Endothelial cell of umbilical vein (primary cell): ENCODE results near the gene NF2.

Source experiments
- EZH2 ChIP-seq: IDR thresholded peaks from 2 replicates; pipeline ENCODE4 v1.6.1; 2012; ENCODE audit warnings: borderline replicate concordance, low read depth, mild to moderate bottlenecking, moderate library complexity, low read length, inconsistent platforms; ENCODE audit not compliant: severe bottlenecking
- FOS ChIP-seq: IDR thresholded peaks from 2 replicates; pipeline ENCODE4 v1.6.1; 2011; ENCODE audit warnings: mild to moderate bottlenecking, low read length, moderate library complexity, borderline replicate concordance; ENCODE audit not compliant: insufficient read depth
- GATA2 ChIP-seq: IDR thresholded peaks from 2 replicates; pipeline ENCODE4 v1.7.0; 2011; ENCODE audit warnings: low read depth, mild to moderate bottlenecking, moderate library complexity, mixed read lengths, low read length; ENCODE audit not compliant: insufficient read length, insufficient read depth
- JUN ChIP-seq: IDR thresholded peaks from 2 replicates; pipeline ENCODE4 v1.6.1; 2011; ENCODE audit warnings: borderline replicate concordance, low read depth; ENCODE audit not compliant: insufficient read length, insufficient read depth
- MYC ChIP-seq: IDR thresholded peaks from one replicate; pipeline ENCODE4 v1.6.1; 2011; ENCODE audit warnings: mild to moderate bottlenecking, low read depth, low read length
- POLR2A ChIP-seq: IDR thresholded peaks from 2 replicates; pipeline ENCODE4 v1.6.1; 2012; ENCODE audit warnings: low read depth, mild to moderate bottlenecking, control low read depth, low read length
- POLR2AphosphoS5 ChIP-seq: IDR thresholded peaks from 2 replicates; pipeline ENCODE4 v1.6.1; 2012; ENCODE audit warnings: low read depth, mild to moderate bottlenecking, control low read depth, low read length, moderate library complexity; ENCODE audit not compliant: insufficient read depth
- TF ChIP-seq, protein P1 (sequence below): IDR thresholded peaks from 2 replicates; pipeline ENCODE4 v1.6.1; 2011; ENCODE audit not compliant: insufficient read depth, insufficient read length
- TF ChIP-seq, protein P2 (sequence below), 2 donors: IDR thresholded peaks; 1 replicate in 1 of 2; 2 replicates in 1 of 2; pipeline ENCODE4 v1.5.1; 2011; ENCODE audit warnings: low read length in 2 of 2, mild to moderate bottlenecking in 2 of 2, moderate library complexity in 2 of 2, control low read depth in 1 of 2, inconsistent platforms in 1 of 2, low read depth in 1 of 2; ENCODE audit not compliant: insufficient read depth in 1 of 2; ENCODE audit errors: extremely low read depth in 1 of 2

DNA sequence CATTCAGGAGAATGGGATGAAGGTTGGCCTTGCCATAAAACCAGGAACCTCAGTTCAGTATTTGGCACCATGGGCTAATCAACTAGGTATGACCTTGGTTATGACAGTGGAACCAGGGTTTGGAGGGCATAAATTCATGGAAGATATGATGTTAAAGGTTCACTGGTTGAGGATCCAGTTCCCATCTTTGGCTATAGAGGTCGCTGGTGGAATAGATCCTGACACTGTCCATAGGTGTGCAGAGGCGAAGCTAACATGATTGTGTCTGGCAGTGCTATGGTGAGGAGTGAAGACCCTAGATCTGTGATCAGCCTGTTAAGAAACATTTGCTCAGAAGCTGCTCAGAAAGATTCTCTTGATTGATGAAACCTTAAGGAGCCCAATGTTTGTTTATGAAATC is 5.7 kb downstream of the NF2 start:
- TF ChIP-seq, protein P1, sequence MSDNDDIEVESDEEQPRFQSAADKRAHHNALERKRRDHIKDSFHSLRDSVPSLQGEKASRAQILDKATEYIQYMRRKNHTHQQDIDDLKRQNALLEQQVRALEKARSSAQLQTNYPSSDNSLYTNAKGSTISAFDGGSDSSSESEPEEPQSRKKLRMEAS, result no peak
- no peak for TF ChIP-seq EZH2
- no peak for TF ChIP-seq POLR2A
- TF ChIP-seq POLR2AphosphoS5, result no peak
- TF ChIP-seq, protein P2, sequence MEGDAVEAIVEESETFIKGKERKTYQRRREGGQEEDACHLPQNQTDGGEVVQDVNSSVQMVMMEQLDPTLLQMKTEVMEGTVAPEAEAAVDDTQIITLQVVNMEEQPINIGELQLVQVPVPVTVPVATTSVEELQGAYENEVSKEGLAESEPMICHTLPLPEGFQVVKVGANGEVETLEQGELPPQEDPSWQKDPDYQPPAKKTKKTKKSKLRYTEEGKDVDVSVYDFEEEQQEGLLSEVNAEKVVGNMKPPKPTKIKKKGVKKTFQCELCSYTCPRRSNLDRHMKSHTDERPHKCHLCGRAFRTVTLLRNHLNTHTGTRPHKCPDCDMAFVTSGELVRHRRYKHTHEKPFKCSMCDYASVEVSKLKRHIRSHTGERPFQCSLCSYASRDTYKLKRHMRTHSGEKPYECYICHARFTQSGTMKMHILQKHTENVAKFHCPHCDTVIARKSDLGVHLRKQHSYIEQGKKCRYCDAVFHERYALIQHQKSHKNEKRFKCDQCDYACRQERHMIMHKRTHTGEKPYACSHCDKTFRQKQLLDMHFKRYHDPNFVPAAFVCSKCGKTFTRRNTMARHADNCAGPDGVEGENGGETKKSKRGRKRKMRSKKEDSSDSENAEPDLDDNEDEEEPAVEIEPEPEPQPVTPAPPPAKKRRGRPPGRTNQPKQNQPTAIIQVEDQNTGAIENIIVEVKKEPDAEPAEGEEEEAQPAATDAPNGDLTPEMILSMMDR (IDR thresholded peaks at IDR 0.05; ENCODE audit: extremely low read depth in 1 of 2, insufficient read depth in 1 of 2, low read depth in 1 of 2, low read length in 2 of 2), result peak; percentile 24 to 29
- no peak for TF ChIP-seq MYC
- TF ChIP-seq FOS, result no peak
- no peak for TF ChIP-seq JUN
- no peak for TF ChIP-seq GATA2
